ENCODE measurements around the gene ASB1.
"Not testable (repeated sequence)": the region's sequence is repeated elsewhere in the genome, so short reads cannot be mapped to it uniquely, and the experiment has no call there.

ASB1 gene

DNA sequence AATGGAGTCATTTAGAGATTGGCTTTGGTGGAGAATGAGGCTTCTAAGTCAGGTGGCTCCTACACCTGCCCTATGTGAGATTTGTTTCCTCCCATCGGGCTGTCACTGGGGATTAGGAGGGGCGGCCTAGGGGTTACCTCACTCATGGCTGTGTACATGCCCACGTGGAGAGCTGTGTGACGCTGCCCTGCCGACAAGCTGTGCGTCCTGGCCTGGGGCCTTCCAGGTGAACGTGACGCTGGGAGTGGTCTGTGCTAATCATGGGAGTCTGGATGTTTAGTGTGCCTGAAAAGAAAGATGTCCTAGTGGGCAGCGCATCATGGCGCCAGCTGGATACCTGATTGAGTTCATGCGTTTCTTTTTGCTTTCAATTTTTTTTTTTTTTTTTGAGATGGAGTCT is 14.0 kb downstream of the ASB1 start:
- no peak for TF ChIP-seq CTCF (IDR thresholded peaks at IDR 0.05; ENCODE audit: low read depth, low read length)
- H3K4me3 ChIP-seq (ENCODE audit: low read depth, low read length): no peak overlapping the region

GRCh38 chr2:238441262-238442114 is 14.8 kb downstream of the ASB1 start:
- no peak overlapping the region for H3K4me3 ChIP-seq (ENCODE audit: low read depth, low read length)
- TF ChIP-seq CTCF (IDR thresholded peaks at IDR 0.05; ENCODE audit: low read depth, low read length): no peak

DNA sequence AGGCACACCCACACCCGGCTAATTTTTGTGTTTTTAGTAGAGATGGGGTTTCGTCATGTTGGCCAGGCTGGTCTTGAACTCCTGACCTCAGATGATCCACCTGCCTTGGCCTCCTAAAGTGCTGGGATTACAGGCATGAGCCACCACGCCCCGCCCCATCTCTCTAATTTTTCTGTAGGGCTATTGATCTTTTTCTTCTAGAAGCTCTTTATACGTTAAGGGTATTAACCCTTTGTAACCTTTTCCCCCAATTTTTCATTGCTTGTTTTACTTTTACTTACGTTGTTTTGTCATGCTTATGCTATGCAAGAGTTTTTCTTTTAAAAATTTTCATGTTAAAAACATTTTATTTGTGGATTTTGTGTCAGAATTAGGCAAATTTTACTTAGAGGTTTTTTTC is 15.5 kb downstream of the ASB1 start:
- not testable (repeated sequence) for H3K4me3 ChIP-seq (ENCODE audit: low read depth, low read length)

DNA sequence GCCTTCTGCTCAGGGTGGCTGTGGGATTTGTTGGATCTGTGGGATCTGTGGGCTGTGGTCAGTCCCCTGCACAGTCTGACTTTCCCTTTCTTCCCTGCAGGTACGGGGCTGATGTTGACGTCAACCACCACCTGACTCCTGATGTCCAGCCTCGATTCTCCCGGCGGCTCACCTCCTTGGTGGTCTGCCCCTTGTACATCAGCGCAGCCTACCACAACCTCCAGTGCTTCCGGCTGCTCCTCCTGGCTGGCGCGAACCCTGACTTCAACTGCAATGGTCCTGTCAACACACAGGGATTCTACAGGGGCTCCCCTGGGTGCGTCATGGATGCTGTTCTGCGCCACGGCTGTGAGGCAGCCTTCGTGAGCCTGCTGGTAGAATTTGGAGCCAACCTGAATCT is 17.5 kb downstream of the ASB1 start:
- no peak overlapping the region for H3K4me3 ChIP-seq (ENCODE audit: low read depth, low read length)
- TF ChIP-seq CTCF (IDR thresholded peaks at IDR 0.05; ENCODE audit: low read depth, low read length): no peak

DNA sequence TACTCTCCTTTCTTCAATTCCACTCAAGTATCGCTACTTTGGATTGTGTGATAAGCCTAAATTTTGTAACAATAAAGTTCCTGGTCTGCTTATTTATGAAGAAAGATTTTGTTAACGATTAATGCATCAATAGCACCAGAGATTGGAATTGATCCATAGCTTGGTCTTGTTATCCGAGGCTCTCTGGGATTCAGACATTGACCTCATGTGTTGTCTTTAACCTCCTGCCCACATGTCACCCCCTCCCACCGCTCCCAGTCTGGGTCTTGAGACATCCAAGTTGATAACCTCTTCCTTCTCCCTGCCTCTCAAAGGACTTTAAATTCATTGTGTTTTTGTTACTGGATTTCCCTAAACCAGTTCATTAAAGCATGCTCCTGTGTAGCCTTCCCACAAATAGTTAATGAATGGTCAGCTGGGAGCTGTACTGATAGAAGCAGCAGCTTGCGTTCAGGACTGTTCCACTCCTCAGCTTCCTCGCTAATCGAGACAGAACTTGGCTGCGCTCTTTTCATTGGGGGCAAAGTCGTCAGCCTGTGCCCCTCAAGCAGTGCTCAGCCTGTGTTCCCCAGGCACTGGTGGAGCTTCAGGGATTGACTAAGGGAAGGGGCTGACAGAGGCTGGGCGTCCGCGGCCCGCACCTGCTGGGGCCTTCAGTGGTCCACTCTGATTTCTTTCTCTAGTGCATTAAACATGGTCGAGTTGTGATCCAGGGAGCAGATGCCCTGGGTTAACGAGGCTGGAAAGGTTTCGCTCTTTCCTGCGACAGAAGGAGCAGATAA is 18.9 kb downstream of the ASB1 start:
- no peak overlapping the region for H3K4me3 ChIP-seq (ENCODE audit: low read depth, low read length)
- TF ChIP-seq CTCF (IDR thresholded peaks at IDR 0.05; ENCODE audit: low read depth, low read length): no peak

DNA sequence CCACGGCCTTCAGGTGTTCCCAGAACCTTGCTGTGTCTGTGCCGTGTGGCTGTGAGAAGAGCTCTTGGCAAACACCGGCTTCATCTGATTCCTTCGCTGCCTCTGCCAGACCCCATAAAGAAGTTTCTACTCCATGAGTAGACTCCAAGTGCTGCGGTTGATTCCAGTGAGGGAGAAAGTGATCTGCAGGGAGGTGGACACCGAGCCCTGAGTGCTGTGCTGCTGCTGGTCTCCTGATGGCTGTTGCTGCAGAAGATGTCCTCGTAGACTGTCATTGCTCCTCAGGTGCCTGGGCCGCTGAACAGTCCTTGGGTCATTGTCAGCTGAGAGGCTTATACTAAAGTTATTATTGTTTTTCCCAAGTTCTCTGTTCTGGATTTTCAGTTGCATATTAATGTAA is 19.6 kb downstream of the ASB1 start:
- TF ChIP-seq CTCF (IDR thresholded peaks at IDR 0.05; ENCODE audit: low read depth, low read length): no peak
- H3K4me3 ChIP-seq (ENCODE audit: low read depth, low read length): no peak overlapping the region

- no peak overlapping the region for H3K4me3 ChIP-seq (ENCODE audit: low read depth, low read length)
- TF ChIP-seq CTCF (IDR thresholded peaks at IDR 0.05; ENCODE audit: low read depth, low read length): no peak
These were observed 21.6 kb downstream of the ASB1 start for GRCh38 chr2:238448031-238448955.

Measured in WI38 (cell line).